ENCODE results near the gene ZNF92. TPM values are rescaled to one million over a fixed set of nuclear protein-coding genes. Genes with fewer than 3 reads are reported as not detected.

The ZNF92 gene
- total and polyA plus RNA-seq, 2 of the 4 experiments (the other 2 are of a cell fraction), result 2.4 to 6.1 TPM

GRCh38 chr7:65409363-65409762, 35.7 kb downstream of the ZNF92 start:
- Histone ChIP-seq H3K9ac (ENCODE audit: low read depth, low read length) (no peak overlapping the region), H4K5ac (ENCODE audit: low read depth, low read length) (no peak overlapping the region), H3K27me3 (ENCODE audit: control insufficient read depth, insufficient read depth, low read length) (no peaks in the 10 kb centered on the region), H3K14ac (replicated peaks; ENCODE audit: low read depth, low read length) (no peak overlapping the region), H3K4me2 (ENCODE audit: low read depth, low read length) (no peak overlapping the region), H2AK5ac (ENCODE audit: low read depth, low read length) (no peak overlapping the region), H4K8ac (ENCODE audit: low read depth in 2 of 2, low read length in 2 of 2) (no peak overlapping the region), H3K36me3 (ENCODE audit: control insufficient read depth, insufficient read depth, low read length) (no peaks in the 10 kb centered on the region), H2BK120ac (ENCODE audit: low read depth, low read length) (no peak overlapping the region), H2BK5ac (ENCODE audit: low read depth, low read length, poor library complexity, severe bottlenecking) (no peak overlapping the region), H3K23ac (ENCODE audit: low read depth, low read length) (no peak overlapping the region), H3K9me1 (ENCODE audit: insufficient read depth, low read length) (no peaks in the 10 kb centered on the region), H4K91ac (ENCODE audit: insufficient read depth, low read depth, low read length) (no peak overlapping the region), H2BK15ac (ENCODE audit: low read depth, low read length) (no peak overlapping the region), H3K4me1 (ENCODE audit: control insufficient read depth, insufficient read depth, low read length) (no peaks in the 10 kb centered on the region), H2AFZ (replicated peaks; ENCODE audit: low read length, poor library complexity) (no peak overlapping the region), H2AK9ac (replicated peaks; ENCODE audit: low read depth, low read length, poor library complexity) (no peak overlapping the region), H3K56ac (ENCODE audit: extremely low read depth, insufficient read depth, low read length) (no peak overlapping the region), H4K20me1 (ENCODE audit: insufficient read depth, low read length) (no peaks in the 10 kb centered on the region), H3K9me3 (ENCODE audit: control insufficient read depth, insufficient read depth, low read length) (peaks cover 7% of the 10 kb centered on the region), H3K4me3 (ENCODE audit: insufficient read depth, low read depth, low read length) (no peak overlapping the region), H3K4ac (ENCODE audit: low read depth, low read length) (no peak overlapping the region), H3K27ac (ENCODE audit: insufficient read depth, low read length) (no peak overlapping the region), H3K18ac (ENCODE audit: low read depth, low read length) (no peak overlapping the region), H2BK20ac (ENCODE audit: low read depth, low read length) (no peak overlapping the region), H3K79me1 (ENCODE audit: low read depth in 1 of 2, low read length in 2 of 2) (no peaks in the 10 kb centered on the region)
- ChIA-PET CTCF (no interaction called here), POLR2A (ENCODE audit: unreplicated experiment) (no interaction called here)
- intact Hi-C loops (cut with micrococcal nuclease), result no loop called here
- dilution Hi-C loops (cut with HindIII; ENCODE audit: low sequenced_read_pairs, unreplicated experiment), result no loop called here
- TF ChIP-seq MAZ (IDR thresholded peaks at IDR 0.05; ENCODE audit: borderline replicate concordance, low read depth, low read length) (no peak), USF2 (IDR thresholded peaks at IDR 0.05; ENCODE audit: low read depth, low read length) (no peak), NFE2L2 (IDR thresholded peaks at IDR 0.05; ENCODE audit: low read depth, low read length) (no peak), SMC3 (IDR thresholded peaks at IDR 0.05; ENCODE audit: low read depth, low read length) (no peak), MXI1 (IDR thresholded peaks at IDR 0.05; ENCODE audit: borderline replicate concordance, low read depth, low read length) (no peak), CTCF (conservative IDR thresholded peaks at IDR 0.05; ENCODE audit: low read depth, low read length) (no peak), BHLHE40 (IDR thresholded peaks at IDR 0.05; ENCODE audit: low read depth, low read length) (no peak), ELK1 (IDR thresholded peaks at IDR 0.05; ENCODE audit: borderline replicate concordance, low read depth, low read length) (no peak), CEBPB (IDR thresholded peaks at IDR 0.05; ENCODE audit: low read depth, low read length) (no peak), FOS (IDR thresholded peaks at IDR 0.05; ENCODE audit: low read depth, low read length) (no peak), MAFK (IDR thresholded peaks at IDR 0.05; ENCODE audit: low read depth, low read length) (no peak), RFX5 (IDR thresholded peaks at IDR 0.05; ENCODE audit: low read depth, low read length) (no peak), RCOR1 (IDR thresholded peaks at IDR 0.05; ENCODE audit: insufficient replicate concordance, low read length) (no peak), RAD21 (IDR thresholded peaks at IDR 0.05; ENCODE audit: low read length) (no peak), POLR2A (IDR thresholded peaks at IDR 0.05; ENCODE audit: low read depth, low read length) (no peak)
- in situ Hi-C loops (cut with MboI; ENCODE audit: low sequenced_read_pairs), result no loop called here
- no CpG with 5 or more reads among the region's 3 CpGs for WGBS, 2 experiments (ENCODE audit: extremely low coverage in 2 of 2, insufficient read length in 1 of 2)
- DNase-seq, result no peak
- ATAC-seq (ENCODE audit: low read depth), result no peak
- BruUV-seq (replicated peaks), result no TSS peak

Measured in IMR-90 (cell line).